HepG2 (cell line): ENCODE data around the gene ERMAP. TPM values are rescaled to one million over a fixed set of nuclear protein-coding genes. Genes with fewer than 3 reads are reported as not detected.

ENCODE experiments used
- ATAC-seq: fragments of 200-7000 bp; cut with Tn5 transposase; 3 replicates; pipeline ENCODE4 v1.9.1; 2020; ENCODE audit warnings: mild to moderate bottlenecking, moderate library complexity
- BruUV-seq: library from RNA; stranded (reverse); fragments of 400-500 nt; replicated peaks from 2 replicates; lab custom pipeline; 2021; lab: Mats Ljungman, UMichigan
- CTCF ChIA-PET: fragments of 300-600 bp; formaldehyde crosslinking; extraction: SDS; loops from one replicate; lab custom pipeline; 2021; ENCODE audit warnings: low total read pairs, inconsistent platforms, low intra/inter-chr PET ratio; lab: Yijun Ruan, JAX
- POLR2A ChIA-PET: fragments of 350-600 bp; sonication (Branson Sonifier 250); formaldehyde crosslinking; loops from one replicate; lab custom pipeline; 2020; ENCODE audit warnings: antibody characterized with exemption, inconsistent platforms; lab: Yijun Ruan, JAX
- DNase-seq: peaks from one replicate; pipeline ENCODE4 v3.0.0-alpha.2; 2015; ENCODE audit warnings: low spot score
- FAIRE-seq: peaks from 3 replicates; lab custom pipeline; 2011; peaks lifted over from hg19 to GRCh38; lab: Jason Lieb, UNC
- H2AFZ ChIP-seq: one replicate; pipeline ENCODE4 v1.6.1; 2011; ENCODE audit warnings: low read length, inconsistent platforms
- H3K27ac ChIP-seq: fragments of 300-600 bp; 3 replicates; pipeline ENCODE4 v1.8.0; 2011; ENCODE audit warnings: mixed run types, mild to moderate bottlenecking, mixed read lengths, low read length, inconsistent platforms; ENCODE audit not compliant: insufficient read depth; ENCODE audit errors: extremely low read length
- H3K27me3 ChIP-seq, 2 experiments: fragments of 200-600 bp in 1 of 2; 2 replicates in 1 of 2; 3 replicates in 1 of 2; pipeline versions ENCODE4 v1.6.0 to v1.8.0; 2011; ENCODE audit warnings: low read length in 2 of 2, mild to moderate bottlenecking in 2 of 2, moderate library complexity in 2 of 2, inconsistent platforms in 1 of 2; ENCODE audit not compliant: insufficient read depth in 2 of 2, control insufficient read depth in 1 of 2
- H3K36me3 ChIP-seq, 2 experiments: fragments of 200-600 bp in 1 of 2; replicated peaks in 1 of 2; 2 replicates in 1 of 2; 3 replicates in 1 of 2; pipeline versions ENCODE4 v1.5.1 to v1.8.0; 2011; ENCODE audit warnings: low read length in 2 of 2, inconsistent platforms in 1 of 2; ENCODE audit not compliant: insufficient read depth in 2 of 2, control insufficient read depth in 1 of 2
- H3K4me1 ChIP-seq: 2 replicates; pipeline ENCODE4 v1.5.1; 2012; ENCODE audit warnings: low read length, inconsistent platforms; ENCODE audit not compliant: insufficient read depth
- H3K4me2 ChIP-seq: 2 replicates; pipeline ENCODE4 v1.6.0; 2011; ENCODE audit warnings: low read depth, low read length, inconsistent platforms
- H3K4me3 ChIP-seq, 3 experiments: fragments of 200-600 bp in 1 of 3; sonication (generic), shearing (Covaris generic) in 1 of 3; replicated peaks in 1 of 3; 2 replicates each; pipeline ENCODE4 v1.5.1; 2011 to 2016; ENCODE audit warnings: low read length in 3 of 3, inconsistent platforms in 2 of 3, low read depth in 2 of 3, mild to moderate bottlenecking in 2 of 3, control low read depth in 1 of 3, mixed read lengths in 1 of 3; ENCODE audit not compliant: insufficient read depth in 1 of 3
- H3K79me2 ChIP-seq: one replicate; pipeline ENCODE4 v1.6.1; 2011; ENCODE audit warnings: low read length, inconsistent platforms; ENCODE audit not compliant: insufficient read depth
- H3K9ac ChIP-seq: 2 replicates; pipeline ENCODE4 v1.6.0; 2011; ENCODE audit warnings: mild to moderate bottlenecking, low read depth, low read length, inconsistent platforms; ENCODE audit not compliant: insufficient read depth
- H3K9me3 ChIP-seq: 2 replicates; pipeline ENCODE4 v1.5.1; 2012; ENCODE audit warnings: mild to moderate bottlenecking, low read length
- H4K20me1 ChIP-seq: 2 replicates; pipeline ENCODE4 v1.6.0; 2011; ENCODE audit warnings: inconsistent platforms, mild to moderate bottlenecking, low read length, moderate library complexity; ENCODE audit not compliant: insufficient read depth
- ARID5B ChIP-seq: IDR thresholded peaks from 2 replicates; pipeline ENCODE4 v1.4.0; 2020; ENCODE audit warnings: mild to moderate bottlenecking, missing genetic modification reagents
- HMGXB4 ChIP-seq, 2 experiments: sonication (generic) in 1 of 2; formaldehyde crosslinking in 1 of 2; IDR thresholded peaks; 2 replicates each; pipeline versions ENCODE4 v1.4.0 to v1.6.1; 2018 to 2020; ENCODE audit warnings: missing genetic modification reagents in 2 of 2, borderline replicate concordance in 1 of 2, low read depth in 1 of 2, mild to moderate bottlenecking in 1 of 2, missing biosample characterization in 1 of 2
- NONO ChIP-seq, 2 experiments: fragments of 450-650 bp in 1 of 2; sonication (generic) in 1 of 2; formaldehyde crosslinking in 1 of 2; IDR thresholded peaks in 1 of 2; conservative IDR thresholded peaks in 1 of 2; 2 replicates each; pipeline versions ENCODE4 v1.6.1 to v1.8.0; 2017 to 2022; ENCODE audit warnings: mild to moderate bottlenecking in 1 of 2, missing genetic modification reagents in 1 of 2, moderate library complexity in 1 of 2
- ZHX1 ChIP-seq: sonication (generic); formaldehyde crosslinking; IDR thresholded peaks from 2 replicates; pipeline ENCODE4 v1.8.1; 2022; ENCODE audit warnings: low read depth, mild to moderate bottlenecking, missing genetic modification reagents
- ZNF235 ChIP-seq: sonication (generic); formaldehyde crosslinking; IDR thresholded peaks from 2 replicates; pipeline ENCODE4 v1.8.1; 2023; ENCODE audit warnings: mild to moderate bottlenecking, missing genetic modification reagents, borderline replicate concordance
- WGBS: methylation state at CpG from one replicate; pipeline ENCODE4 v1.1.6; 2017; ENCODE audit warnings: low lambda C conversion rate; 5-methylcytosine and 5-hydroxymethylcytosine counted together
- in situ Hi-C: cut with HindIII; loops from 2 replicates; pipeline ENCODE4 v1.10.0; 2017; ENCODE audit warnings: low pct_unique_long_range_greater_than_20kb; ENCODE audit not compliant: extremely low pct_ligation_motif_present
- intact Hi-C: fragments of 100-400 bp; cut with micrococcal nuclease; formaldehyde crosslinking; loops from one replicate; pipeline ENCODE4 v1.10.0; 2022; ENCODE audit not compliant: unreplicated experiment
- polyA plus RNA-seq, 8 experiments: library from polyadenylated mRNA; depleted of rRNA in 3 of 8; stranded (reverse) in 7 of 8; unstranded in 1 of 8; fragments of >200 nt; fragmentation: Illumina TruSeq in 4 of 8; extraction: Trizol in 4 of 8; gene quantifications; 2 replicates each; pipeline versions ENCODE4 v1.2.1 to v1.2.3, GENCODE V29; 2011 to 2016; ENCODE audit warnings: low read depth in 4 of 8, missing spikeins in 1 of 8, mixed read lengths in 1 of 8; ENCODE audit not compliant: insufficient read depth in 1 of 8
- total RNA-seq, 5 experiments: library from RNA; depleted of rRNA; stranded (reverse); fragments of >200 nt; fragmentation: Illumina TruSeq; extraction: Trizol; gene quantifications; 2 replicates each; pipeline ENCODE4 v1.2.3, GENCODE V29; 2016; ENCODE audit warnings: low read depth in 1 of 5
- TF ChIP-seq, protein P1 (sequence below): sonication (generic); formaldehyde crosslinking; conservative IDR thresholded peaks from 2 replicates; pipeline ENCODE4 v1.8.0; 2022; ENCODE audit warnings: mild to moderate bottlenecking, moderate library complexity, missing genetic modification reagents
- TF ChIP-seq, protein P2 (sequence below): sonication (generic); formaldehyde crosslinking; conservative IDR thresholded peaks from 2 replicates; pipeline ENCODE4 v1.8.0; 2022; ENCODE audit warnings: missing genetic modification reagents

Gene ERMAP
- total and polyA plus RNA-seq, 2 of the 13 experiments (the other 11 are each of a cell fraction or from before 2014, with no cell fraction given), result 2.2 to 4.4 TPM

DNA sequence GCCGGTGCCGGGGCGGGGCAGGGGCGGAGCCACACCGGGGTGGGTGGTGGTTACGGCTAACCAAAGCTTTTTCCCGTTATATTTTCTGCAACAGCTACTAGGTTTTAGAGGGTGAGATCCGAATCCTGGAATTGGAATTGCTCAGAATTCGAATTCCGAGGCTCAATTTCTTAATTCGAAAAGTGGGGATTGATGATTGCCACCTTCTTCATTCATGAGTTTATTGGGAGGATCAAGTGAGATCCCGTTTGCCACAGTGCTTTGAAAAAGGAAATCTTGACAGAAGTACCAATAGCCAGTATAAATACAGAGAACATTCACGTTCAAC lies 482 bp downstream of the ERMAP start:
- Histone ChIP-seq H3K9me3 (no peaks in the 10 kb centered on the region), H3K4me2 (peak overlapping the region; percentile 73), H3K27ac (peak overlapping the region; percentile 100), H2AFZ (peak overlapping the region; percentile 94), H3K4me3 (peak overlapping the region; percentile 61 to 87 (median 84)), H3K4me1 (peaks cover 38% of the 10 kb centered on the region), H3K36me3 (peaks cover 0 to 1% of the 10 kb centered on the region in 2 experiments; a peak in 1 of 5 replicates), H3K9ac (peak overlapping the region; percentile 93), H4K20me1 (no peaks in the 10 kb centered on the region), H3K27me3 (no peaks in the 10 kb centered on the region; a peak in 1 of 5 replicates), H3K79me2 (peaks cover 7% of the 10 kb centered on the region)
- CTCF ChIA-PET, result no interaction called here
- FAIRE-seq, result no peak
- in situ Hi-C loops, result no loop called here
- intact Hi-C loops, result loop anchor here (5.0 kb wide), 1 partner anchor 50 kb away; the partner anchor contains the start of genes C1orf50 and P3H1
- BruUV-seq, result no TSS peak
- POLR2A ChIA-PET, result interaction anchor here (0.7 to 3.1 kb wide), 3 partner anchors 9 to 51 kb away, joined by 3 to 37 read pairs (median 25); partner anchors contain the start of genes C1orf50, P3H1 and ZNF691
- WGBS, result 5% methylated on average over 11 of the region's 13 CpGs
- DNase-seq, result peak; percentile 6
- ATAC-seq, result no peak; the same call in 2 of the 3 replicates
- TF ChIP-seq ARID5B (CRISPR knock-in tag) (0 out of 2 replicates have a peak, but pooled peaks have one; percentile 1), ZHX1 (CRISPR knock-in tag) (no peak), HMGXB4 (CRISPR knock-in tag; IDR thresholded peaks at IDR 0.05; ENCODE audit: borderline replicate concordance in 1 of 2, low read depth in 1 of 2) (0 out of 4 replicates have a peak, but pooled peaks of 1 of the 2 experiments have one; percentile 7), ZNF235 (CRISPR knock-in tag) (peak; percentile 15; the same call in 1 of the 2 replicates), NONO (IDR thresholded peaks at IDR 0.05) (no peak), NONO (CRISPR knock-in tag; conservative IDR thresholded peaks at IDR 0.05) (0 out of 2 replicates have a peak, but pooled peaks have one; percentile 12)
- TF ChIP-seq, protein P1, sequence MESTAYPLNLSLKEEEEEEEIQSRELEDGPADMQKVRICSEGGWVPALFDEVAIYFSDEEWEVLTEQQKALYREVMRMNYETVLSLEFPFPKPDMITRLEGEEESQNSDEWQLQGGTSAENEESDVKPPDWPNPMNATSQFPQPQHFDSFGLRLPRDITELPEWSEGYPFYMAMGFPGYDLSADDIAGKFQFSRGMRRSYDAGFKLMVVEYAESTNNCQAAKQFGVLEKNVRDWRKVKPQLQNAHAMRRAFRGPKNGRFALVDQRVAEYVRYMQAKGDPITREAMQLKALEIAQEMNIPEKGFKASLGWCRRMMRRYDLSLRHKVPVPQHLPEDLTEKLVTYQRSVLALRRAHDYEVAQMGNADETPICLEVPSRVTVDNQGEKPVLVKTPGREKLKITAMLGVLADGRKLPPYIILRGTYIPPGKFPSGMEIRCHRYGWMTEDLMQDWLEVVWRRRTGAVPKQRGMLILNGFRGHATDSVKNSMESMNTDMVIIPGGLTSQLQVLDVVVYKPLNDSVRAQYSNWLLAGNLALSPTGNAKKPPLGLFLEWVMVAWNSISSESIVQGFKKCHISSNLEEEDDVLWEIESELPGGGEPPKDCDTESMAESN, result peak; percentile 7; the same call in 1 of the 2 replicates
- TF ChIP-seq, protein P2, sequence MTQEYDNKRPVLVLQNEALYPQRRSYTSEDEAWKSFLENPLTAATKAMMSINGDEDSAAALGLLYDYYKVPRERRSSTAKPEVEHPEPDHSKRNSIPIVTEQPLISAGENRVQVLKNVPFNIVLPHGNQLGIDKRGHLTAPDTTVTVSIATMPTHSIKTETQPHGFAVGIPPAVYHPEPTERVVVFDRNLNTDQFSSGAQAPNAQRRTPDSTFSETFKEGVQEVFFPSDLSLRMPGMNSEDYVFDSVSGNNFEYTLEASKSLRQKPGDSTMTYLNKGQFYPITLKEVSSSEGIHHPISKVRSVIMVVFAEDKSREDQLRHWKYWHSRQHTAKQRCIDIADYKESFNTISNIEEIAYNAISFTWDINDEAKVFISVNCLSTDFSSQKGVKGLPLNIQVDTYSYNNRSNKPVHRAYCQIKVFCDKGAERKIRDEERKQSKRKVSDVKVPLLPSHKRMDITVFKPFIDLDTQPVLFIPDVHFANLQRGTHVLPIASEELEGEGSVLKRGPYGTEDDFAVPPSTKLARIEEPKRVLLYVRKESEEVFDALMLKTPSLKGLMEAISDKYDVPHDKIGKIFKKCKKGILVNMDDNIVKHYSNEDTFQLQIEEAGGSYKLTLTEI, result no peak
